Parathyroid adenoma (tissue), 2 donors: Measurements from ENCODE around the gene SLC2A5.

Source experiments
- H2AFZ ChIP-seq: fragments of 300-600 bp; sonication (generic); one replicate; pipeline ENCODE4 v1.7.0; 2017; ENCODE audit warnings: antibody characterized with exemption, mild to moderate bottlenecking
- H3K27ac ChIP-seq: fragments of 300-600 bp; sonication (generic); one replicate; pipeline ENCODE4 v1.7.0; 2017
- H3K27me3 ChIP-seq: fragments of 300-600 bp; sonication (generic); one replicate; pipeline ENCODE4 v1.7.0; 2017; ENCODE audit warnings: low read length; ENCODE audit not compliant: control insufficient read depth, insufficient read depth
- H3K36me3 ChIP-seq: fragments of 300-600 bp; sonication (generic); one replicate; pipeline ENCODE4 v1.7.0; 2017; ENCODE audit warnings: low read length; ENCODE audit not compliant: control insufficient read depth, insufficient read depth
- H3K4me1 ChIP-seq: fragments of 300-600 bp; sonication (generic); one replicate; pipeline ENCODE4 v1.7.0; 2017; ENCODE audit warnings: control low read depth
- H3K4me2 ChIP-seq: fragments of 300-600 bp; sonication (generic); one replicate; pipeline ENCODE4 v1.7.0; 2017; ENCODE audit warnings: low read length
- H3K4me3 ChIP-seq: fragments of 300-600 bp; sonication (generic); one replicate; pipeline ENCODE4 v1.7.0; 2017; ENCODE audit warnings: low read depth, low read length
- H3K79me2 ChIP-seq: fragments of 300-600 bp; sonication (generic); one replicate; pipeline ENCODE4 v1.7.0; 2017; ENCODE audit warnings: control low read depth
- H3K9ac ChIP-seq: fragments of 300-600 bp; sonication (generic); one replicate; pipeline ENCODE4 v1.7.0; 2017; ENCODE audit warnings: mild to moderate bottlenecking
- H3K9me3 ChIP-seq: fragments of 300-600 bp; sonication (generic); one replicate; pipeline ENCODE4 v1.7.0; 2017; ENCODE audit warnings: low read length; ENCODE audit not compliant: control insufficient read depth
- TF ChIP-seq, protein P1 (sequence below): fragments of 300-600 bp; sonication (generic); IDR thresholded peaks from one replicate; pipeline ENCODE4 v1.7.0; 2017; ENCODE audit warnings: antibody characterized with exemption, mild to moderate bottlenecking
- donor health status: primary hyperparathyroidism.

Gene SLC2A5

DNA sequence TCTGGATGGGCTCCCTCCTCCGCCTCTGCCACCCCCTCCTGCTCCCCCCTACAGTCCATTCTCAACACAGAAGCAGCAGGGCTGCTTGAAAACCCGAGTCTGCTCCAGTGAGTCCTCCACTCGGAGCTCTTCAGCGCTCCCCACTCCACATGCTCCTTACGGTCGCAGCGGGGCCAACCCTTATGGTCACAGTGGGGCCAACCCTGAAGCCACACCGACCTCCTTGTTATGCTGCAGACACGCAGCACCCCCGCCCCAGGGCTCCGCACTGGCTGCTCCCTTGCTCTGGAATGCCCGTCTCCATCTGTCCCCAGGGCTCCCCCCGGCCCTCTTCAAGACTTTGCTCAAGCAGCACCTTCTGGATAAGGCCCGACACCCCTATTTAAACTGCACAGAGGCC lies 36.9 kb upstream of the SLC2A5 start:
- peaks cover 2% of the 10 kb centered on the region for H3K4me1 ChIP-seq

DNA sequence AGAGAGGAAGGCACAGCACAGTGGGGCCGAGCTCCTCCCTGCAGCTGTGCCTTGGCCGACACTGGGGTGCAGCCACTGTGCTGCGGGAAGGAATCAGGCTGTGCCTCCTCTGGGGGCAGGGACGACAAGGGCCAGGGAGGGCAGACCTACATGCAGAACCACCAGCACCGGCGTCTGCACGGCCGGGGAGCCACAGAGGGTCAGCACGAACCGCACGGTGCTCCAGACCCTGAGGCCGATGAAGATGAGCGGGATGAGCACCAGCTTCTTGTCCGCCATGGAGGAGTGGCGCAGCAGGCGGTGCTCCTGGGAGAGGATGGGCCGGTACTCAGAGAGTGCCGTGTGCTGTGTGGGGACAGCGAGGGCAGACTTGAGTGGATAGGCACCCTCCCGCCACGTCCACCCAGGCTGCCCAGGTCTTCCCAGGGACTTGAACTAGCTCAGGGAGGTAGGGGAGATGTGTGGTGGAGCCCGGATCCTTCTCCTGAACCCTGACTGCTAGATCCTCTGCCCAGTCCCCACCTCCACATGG lies 36.0 kb upstream of the SLC2A5 start:
- TF ChIP-seq, protein P1, sequence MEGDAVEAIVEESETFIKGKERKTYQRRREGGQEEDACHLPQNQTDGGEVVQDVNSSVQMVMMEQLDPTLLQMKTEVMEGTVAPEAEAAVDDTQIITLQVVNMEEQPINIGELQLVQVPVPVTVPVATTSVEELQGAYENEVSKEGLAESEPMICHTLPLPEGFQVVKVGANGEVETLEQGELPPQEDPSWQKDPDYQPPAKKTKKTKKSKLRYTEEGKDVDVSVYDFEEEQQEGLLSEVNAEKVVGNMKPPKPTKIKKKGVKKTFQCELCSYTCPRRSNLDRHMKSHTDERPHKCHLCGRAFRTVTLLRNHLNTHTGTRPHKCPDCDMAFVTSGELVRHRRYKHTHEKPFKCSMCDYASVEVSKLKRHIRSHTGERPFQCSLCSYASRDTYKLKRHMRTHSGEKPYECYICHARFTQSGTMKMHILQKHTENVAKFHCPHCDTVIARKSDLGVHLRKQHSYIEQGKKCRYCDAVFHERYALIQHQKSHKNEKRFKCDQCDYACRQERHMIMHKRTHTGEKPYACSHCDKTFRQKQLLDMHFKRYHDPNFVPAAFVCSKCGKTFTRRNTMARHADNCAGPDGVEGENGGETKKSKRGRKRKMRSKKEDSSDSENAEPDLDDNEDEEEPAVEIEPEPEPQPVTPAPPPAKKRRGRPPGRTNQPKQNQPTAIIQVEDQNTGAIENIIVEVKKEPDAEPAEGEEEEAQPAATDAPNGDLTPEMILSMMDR = no peak
- H3K4me1 ChIP-seq = peaks cover 4% of the 10 kb centered on the region
- H3K27me3 ChIP-seq = no peaks in the 10 kb centered on the region
- no peaks in the 10 kb centered on the region for H3K36me3 ChIP-seq
- H3K9ac ChIP-seq = no peak overlapping the region
- H2AFZ ChIP-seq = no peak overlapping the region
- H3K4me3 ChIP-seq = no peak overlapping the region
- H3K4me2 ChIP-seq = no peak overlapping the region
- H3K79me2 ChIP-seq = no peaks in the 10 kb centered on the region
- no peaks in the 10 kb centered on the region for H3K9me3 ChIP-seq
- no peak overlapping the region for H3K27ac ChIP-seq

More for the DNA sequence above, 36.9 kb upstream of the SLC2A5 start:
- Histone ChIP-seq H3K27ac (no peak overlapping the region), H3K9ac (no peak overlapping the region), H3K4me2 (no peak overlapping the region), H3K4me3 (no peak overlapping the region), H3K36me3 (no peaks in the 10 kb centered on the region), H3K79me2 (no peaks in the 10 kb centered on the region), H3K27me3 (no peaks in the 10 kb centered on the region), H2AFZ (no peak overlapping the region), H3K9me3 (no peaks in the 10 kb centered on the region)
- TF ChIP-seq, protein P1 = no peak

GRCh38 chr1:9101510-9102146 lies 32.2 kb upstream of the SLC2A5 start:
- H3K79me2 ChIP-seq = no peaks in the 10 kb centered on the region
- H3K4me3 ChIP-seq = no peak overlapping the region
- H3K4me1 ChIP-seq = peaks cover 12% of the 10 kb centered on the region
- no peaks in the 10 kb centered on the region for H3K27me3 ChIP-seq
- TF ChIP-seq, protein P1 = peak; percentile 58
- H3K36me3 ChIP-seq = no peaks in the 10 kb centered on the region
- H3K4me2 ChIP-seq = no peak overlapping the region
- H2AFZ ChIP-seq = no peak overlapping the region
- H3K9me3 ChIP-seq = no peaks in the 10 kb centered on the region
- H3K27ac ChIP-seq = no peak overlapping the region
- no peak overlapping the region for H3K9ac ChIP-seq

DNA sequence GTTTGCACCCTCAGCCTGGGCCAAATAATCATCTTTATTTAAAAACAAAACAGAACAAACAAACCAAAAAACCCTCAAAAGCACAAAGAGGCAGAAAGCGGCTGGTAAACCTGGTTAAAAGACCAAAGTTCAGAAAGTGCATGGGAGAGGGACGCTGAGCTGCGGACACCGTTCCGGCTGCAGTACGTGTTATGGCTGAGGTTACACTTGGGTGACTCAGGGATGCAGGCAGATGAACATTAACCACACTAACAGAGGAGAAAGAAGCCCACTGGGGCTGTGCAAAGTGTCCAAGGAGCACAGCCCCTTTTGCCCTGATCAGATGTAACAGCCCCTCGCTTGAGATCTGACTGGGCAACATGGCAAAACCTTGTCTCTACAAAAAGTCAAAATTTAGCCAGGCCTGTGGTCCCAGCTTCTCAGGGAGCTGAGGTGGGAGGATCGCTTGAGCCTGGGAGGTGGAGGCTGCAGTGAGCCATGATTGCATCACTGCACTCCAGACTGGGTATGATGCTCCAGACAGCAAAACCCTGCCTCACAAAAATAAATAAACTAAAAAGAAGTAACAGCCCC lies 31.1 kb upstream of the SLC2A5 start:
- Histone ChIP-seq H3K36me3 (no peaks in the 10 kb centered on the region), H3K27ac (peak overlapping the region; percentile 85), H3K4me1 (peaks cover 12% of the 10 kb centered on the region), H2AFZ (no peak overlapping the region), H3K4me3 (no peak overlapping the region), H3K9ac (no peak overlapping the region), H3K9me3 (no peaks in the 10 kb centered on the region), H3K4me2 (no peak overlapping the region), H3K27me3 (no peaks in the 10 kb centered on the region), H3K79me2 (no peaks in the 10 kb centered on the region)
- TF ChIP-seq, protein P1 = no peak

GRCh38 chr1:9099555-9099954 lies 30.1 kb upstream of the SLC2A5 start:
- Histone ChIP-seq H3K27ac (peak overlapping the region; percentile 85), H3K36me3 (no peaks in the 10 kb centered on the region), H3K4me1 (peaks cover 12% of the 10 kb centered on the region), H3K27me3 (no peaks in the 10 kb centered on the region), H3K79me2 (no peaks in the 10 kb centered on the region), H3K9me3 (no peaks in the 10 kb centered on the region), H3K9ac (no peak overlapping the region), H2AFZ (no peak overlapping the region), H3K4me3 (no peak overlapping the region), H3K4me2 (no peak overlapping the region)
- TF ChIP-seq, protein P1 = peak; percentile 9
